Measurements from ENCODE around the gene MESP2.

MESP2 gene

GRCh38 chr15:89755701-89756100 is 20.4 kb upstream of the MESP2 start:
- no peak for DNase-seq (ENCODE audit: low read depth, low spot score)

- no peak for DNase-seq (ENCODE audit: low read depth, low spot score)
Measured at GRCh38 chr15:89756897-89757296, 19.2 kb upstream of the MESP2 start.

- no peak for DNase-seq (ENCODE audit: low read depth, low spot score)
Measured at GRCh38 chr15:89758283-89758682, 17.8 kb upstream of the MESP2 start.

DNA sequence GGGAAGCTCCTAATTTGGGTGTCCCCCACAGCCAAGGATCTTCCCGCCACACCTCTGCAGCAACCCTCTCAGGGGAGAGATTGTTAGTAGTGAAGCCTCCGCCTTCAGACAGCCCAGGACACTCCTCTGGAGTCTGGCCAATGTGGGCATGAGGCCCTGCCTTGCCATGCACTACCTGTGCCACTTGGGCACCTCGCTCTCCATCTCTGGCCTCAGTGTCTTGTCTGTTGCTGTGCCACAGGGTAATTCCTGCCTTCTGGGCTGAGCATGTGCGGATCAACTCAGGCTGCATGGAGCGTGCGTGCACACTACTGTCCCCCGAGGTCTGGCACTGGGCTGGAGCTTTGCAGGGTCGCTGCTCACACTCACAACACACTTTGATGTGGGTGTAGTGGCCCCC is 17.2 kb upstream of the MESP2 start:
- no peak for DNase-seq (ENCODE audit: low read depth, low spot score)

DNA sequence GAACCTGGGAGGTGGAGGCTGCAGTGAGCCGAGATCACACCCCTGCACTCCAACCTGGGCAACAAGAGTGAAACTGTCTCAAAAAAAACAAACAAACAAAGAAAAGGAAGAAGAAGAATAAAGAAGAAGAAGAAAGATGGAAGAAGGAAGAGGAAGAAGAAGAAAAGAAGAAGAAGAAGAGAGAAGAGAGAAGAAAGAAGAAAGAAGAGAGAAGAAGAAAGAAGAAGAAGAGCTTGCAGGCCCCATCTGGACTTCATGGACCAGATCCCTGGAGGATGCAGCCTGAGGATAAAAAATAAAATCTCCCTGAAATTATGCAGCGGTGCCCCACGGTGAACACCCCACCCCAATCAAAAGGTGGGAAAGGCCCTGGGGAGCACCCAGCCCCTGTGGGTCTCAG is 16.3 kb upstream of the MESP2 start:
- DNase-seq (ENCODE audit: low read depth, low spot score), result no peak

DNA sequence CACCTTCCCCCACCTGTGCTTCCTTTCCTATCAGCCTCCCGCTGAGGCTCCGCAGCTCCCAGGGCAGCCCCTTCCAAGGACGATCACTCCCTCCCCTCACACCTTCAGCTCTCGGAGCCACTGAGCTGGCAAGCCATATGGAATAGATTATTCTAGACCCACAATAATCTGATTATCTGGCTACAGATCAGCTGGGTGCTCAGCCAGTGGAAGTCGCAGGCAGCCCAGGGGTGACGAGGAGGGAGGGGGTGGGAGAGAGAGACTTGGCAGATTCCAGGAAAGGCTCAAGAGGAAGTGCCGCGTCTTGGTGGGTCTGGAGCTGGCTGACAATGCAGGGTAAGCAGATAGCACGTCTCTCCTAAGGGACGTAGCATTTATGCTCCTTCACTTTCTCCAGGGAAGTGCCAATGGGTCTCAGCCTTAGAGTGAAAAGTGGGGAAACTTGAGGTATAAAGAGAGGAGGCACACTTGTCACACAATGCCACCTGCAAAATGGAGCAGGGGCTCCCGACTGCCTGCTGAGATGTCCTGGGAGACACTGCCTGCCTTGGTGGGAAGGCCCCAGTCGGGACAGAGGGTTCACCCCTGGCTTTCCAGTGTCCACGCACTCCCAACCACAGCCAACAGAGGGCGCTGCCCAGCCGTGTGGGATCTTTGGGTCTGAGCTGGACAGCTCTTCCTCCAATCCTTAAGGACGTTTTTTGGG is 15.7 kb upstream of the MESP2 start:
- peak; percentile 42 for DNase-seq (ENCODE audit: low read depth, low spot score)

GRCh38 chr15:89761009-89761831 is 14.9 kb upstream of the MESP2 start:
- DNase-seq (ENCODE audit: low read depth, low spot score), result no peak

- DNase-seq (ENCODE audit: low read depth, low spot score), result no peak
Measured at GRCh38 chr15:89761929-89762328, 14.2 kb upstream of the MESP2 start.

GRCh38 chr15:89765694-89766093 is 10.4 kb upstream of the MESP2 start:
- no peak for DNase-seq (ENCODE audit: low read depth, low spot score)

DNA sequence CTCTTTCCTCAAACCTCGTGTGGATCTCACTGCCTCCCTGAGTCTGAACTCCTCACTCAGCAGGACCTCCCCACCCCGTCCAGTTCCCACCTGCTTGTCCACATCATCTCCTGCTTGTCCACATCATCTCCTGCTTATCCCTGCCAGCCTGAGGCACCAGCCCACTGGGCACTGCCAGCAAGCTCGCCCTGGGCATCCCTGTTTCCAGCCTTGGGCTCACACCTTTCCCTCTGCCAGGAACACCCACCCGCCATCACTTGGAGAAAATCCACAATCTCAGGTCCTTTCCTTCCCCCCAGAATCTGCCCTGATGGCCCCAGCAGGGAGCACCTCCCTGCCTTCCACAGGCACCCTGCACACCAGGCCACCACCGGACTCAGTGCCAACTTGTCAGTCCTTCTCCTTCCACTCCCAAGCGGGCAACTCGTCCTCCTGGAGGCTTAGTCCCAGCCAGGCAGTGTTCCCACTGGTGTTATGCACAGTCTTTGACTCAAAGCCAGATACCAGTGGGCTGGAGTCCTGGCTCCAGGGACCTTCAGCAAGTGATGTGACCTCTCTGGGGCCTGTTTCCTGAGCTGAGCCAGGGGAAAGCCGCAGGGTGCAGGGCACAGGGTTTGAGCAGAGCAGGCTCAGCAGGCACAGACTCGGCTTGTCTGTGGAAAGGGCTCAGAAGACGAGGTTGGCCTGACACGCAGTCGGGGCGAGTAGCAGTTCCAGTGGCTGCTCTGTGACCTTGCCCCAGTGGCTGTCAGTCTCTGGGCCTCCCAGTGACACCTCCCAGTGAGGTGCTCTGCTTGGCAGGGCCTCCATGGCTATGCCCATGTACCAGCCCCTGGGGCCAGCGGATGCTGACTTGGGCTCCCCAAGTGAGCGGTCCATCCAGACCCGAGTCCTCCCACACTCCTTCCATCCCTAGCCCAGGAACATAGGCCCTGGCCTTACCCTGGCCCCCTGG is 9.5 kb upstream of the MESP2 start:
- no peak for DNase-seq (ENCODE audit: low read depth, low spot score)

DNA sequence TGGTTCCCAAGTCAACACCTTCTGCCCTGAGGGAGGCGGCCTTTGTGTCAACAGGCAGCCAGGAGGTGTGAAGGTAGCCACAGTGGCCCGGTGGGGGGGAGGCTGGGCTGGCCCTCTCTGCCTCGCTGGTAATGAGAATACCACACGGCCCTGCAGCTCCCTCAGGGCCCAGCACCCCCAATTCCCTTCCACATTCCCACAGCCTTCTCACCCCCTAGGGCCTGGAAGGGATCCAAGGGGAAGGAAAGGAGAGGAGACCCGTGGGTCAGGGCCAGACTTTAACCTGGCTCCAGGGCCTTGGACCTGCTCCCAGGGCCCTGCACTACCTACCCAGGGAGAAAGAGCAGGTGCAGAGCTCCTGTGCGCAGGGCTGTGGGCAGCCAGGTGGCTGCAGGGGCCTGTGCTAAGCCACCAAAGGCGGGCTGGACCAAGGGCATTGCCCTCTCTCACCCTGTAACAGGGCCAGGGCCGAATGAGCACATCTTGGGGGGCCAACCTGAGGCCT is 8.7 kb upstream of the MESP2 start:
- DNase-seq (ENCODE audit: low read depth, low spot score), result no peak

DNA sequence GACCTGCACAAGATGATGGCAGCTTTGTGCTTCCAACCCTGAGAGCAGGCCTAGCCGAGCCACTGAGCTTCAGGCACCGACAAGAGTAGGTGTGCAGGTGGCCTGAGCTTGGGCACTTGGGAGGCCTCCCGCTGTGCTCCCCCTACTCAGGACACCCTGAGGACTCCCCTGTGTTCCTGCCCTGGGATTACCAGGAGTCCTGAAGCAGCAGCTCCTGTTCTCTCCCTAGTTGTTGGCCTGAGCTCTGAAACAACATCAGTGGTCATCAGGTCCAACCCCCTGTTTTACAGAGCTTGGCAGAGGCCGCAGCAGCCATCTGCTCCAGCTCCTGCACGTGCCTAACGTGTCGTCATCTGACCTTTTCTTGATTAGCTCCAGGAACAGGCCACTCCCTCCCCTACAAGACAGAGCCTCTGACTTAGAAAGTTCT is 8.0 kb upstream of the MESP2 start:
- no peak for DNase-seq (ENCODE audit: low read depth, low spot score)

- no peak for DNase-seq (ENCODE audit: low read depth, low spot score)
Measured at GRCh38 chr15:89769366-89769765, 6.8 kb upstream of the MESP2 start.

DNA sequence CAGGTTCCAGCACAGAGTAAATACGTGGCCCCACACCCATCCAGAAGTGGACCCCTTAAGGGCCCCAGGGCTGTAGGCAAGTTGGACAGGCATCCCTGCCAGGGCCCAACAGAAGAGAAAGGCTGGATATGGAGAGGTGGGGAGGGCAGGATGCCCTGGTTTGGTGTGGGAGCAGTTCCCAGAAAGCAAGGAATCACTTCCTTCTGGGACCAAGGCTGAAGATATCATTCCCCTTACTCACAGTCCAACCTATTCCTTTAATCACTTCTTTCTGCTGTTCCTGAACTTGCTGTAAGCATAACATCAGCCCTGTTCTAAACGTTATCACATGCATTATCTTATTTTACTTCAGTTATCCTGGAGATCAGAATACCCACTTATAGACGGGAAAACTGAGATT is 6.1 kb upstream of the MESP2 start:
- DNase-seq (ENCODE audit: low read depth, low spot score), result no peak

GRCh38 chr15:89772932-89773583 is 3.1 kb upstream of the MESP2 start:
- DNase-seq (ENCODE audit: low read depth, low spot score), result no peak

GRCh38 chr15:89774492-89774891 is 1.6 kb upstream of the MESP2 start:
- DNase-seq (ENCODE audit: low read depth, low spot score), result no peak

DNA sequence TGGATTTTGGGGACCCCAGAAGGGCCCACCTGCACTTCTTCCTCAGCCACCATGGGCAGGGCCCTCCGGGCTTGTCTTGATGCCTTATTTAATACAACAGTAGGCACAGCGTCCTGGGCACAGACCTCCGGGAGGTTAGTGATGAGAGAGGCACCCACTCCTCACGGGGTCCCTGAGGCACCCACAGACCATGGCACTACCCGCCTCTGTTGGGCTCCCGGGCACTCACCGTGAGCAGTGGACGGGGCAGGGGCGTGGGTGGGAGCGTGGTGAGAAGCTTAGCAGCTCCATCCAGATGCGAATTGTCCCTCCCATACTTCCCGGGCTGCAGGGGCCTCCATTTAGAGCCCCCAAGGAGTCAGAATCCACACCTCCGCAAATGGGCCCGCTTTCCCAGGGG is 317 bp upstream of the MESP2 start:
- no peak for DNase-seq (ENCODE audit: low read depth, low spot score)

DNA sequence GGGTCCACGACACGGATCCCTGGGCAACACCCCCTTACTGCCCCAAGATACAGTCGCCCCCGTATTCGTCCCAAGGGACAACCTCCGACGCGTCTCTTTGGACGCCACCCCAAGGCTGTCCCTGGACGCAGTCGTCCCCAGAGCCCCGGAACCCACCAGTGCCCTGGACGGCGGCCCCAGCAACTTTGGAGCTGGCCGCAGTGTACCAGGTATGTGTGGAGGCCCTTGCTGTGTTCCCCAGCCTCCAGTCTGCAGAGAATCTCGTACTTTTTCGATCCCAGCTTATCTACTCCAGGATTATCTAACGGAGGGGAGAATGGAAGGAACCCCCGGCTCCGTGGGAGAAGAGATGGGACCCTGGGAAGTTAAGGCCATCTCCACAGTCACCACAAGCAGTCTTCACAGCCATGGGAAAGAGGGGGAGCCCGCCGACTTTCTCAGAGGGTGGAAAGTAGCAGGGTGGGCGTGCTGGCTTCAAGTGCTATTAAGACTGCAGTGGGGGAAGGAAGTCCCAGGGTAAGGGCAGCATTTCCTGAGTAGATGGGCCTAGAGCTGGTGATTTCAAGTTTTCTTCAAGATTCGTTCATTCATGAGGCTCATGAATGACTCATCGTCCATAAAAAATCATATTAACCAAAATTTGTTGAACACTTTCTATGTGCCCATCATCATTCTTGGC is 1.1 kb downstream of the MESP2 start:
- no peak for DNase-seq (ENCODE audit: low read depth, low spot score)

GRCh38 chr15:89777782-89778380 is 1.7 kb downstream of the MESP2 start:
- no peak for DNase-seq (ENCODE audit: low read depth, low spot score)

DNA sequence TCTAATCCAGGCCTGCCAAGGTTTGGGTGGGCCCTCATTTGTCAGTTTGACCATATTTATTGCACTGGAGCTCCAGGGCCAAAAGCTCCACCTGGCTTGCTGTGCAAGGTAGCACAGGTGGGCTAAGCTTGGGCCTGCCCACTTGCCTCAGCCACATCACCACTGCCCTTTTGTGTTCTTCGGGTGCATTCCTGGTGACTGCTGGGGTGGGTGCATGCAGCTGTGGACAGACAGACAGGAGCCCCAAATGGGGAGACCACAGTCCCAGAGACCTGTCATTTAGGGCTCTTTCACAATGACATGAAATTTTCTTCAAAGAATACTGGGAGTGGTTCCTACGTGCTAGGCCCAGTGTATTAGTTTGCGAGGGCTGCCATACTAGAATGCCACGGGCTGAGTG is 2.7 kb downstream of the MESP2 start:
- DNase-seq (ENCODE audit: low read depth, low spot score), result no peak
